ENCODE data around the gene BIRC2. TPM values are rescaled to one million over a fixed set of nuclear protein-coding genes. Genes with fewer than 3 reads are reported as not detected.
A peak's percentile ranks its signal among the peaks of the same experiment; 100 is the strongest.

BIRC2 gene
- total and polyA plus RNA-seq, 2 experiments from 2014 or later = 60.7 to 73.7 TPM

DNA sequence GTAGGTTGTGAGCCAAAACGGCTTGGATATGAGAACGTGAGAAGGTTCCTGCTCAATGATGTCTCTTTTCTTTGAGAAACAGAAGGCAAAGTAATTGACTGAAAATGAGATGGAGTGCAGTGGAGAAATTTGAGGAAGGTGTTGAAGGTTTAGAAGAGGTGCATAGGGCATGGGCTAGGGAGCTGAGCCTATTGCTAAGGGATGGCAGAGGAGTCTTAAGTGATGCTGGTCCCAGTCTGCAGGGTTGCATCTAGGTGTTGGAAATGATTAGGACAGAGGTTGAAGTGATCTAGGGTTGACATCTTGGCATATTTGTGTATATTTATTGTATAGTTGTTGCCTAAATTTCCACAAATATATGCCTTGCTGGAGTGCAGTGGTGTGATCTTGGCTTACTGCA, 27.5 kb upstream of the BIRC2 start:
- peaks cover 23% of the 10 kb centered on the region for H3F3A ChIP-seq (ENCODE audit: insufficient read depth)
- H3K9ac ChIP-seq = no peak overlapping the region
- no peak overlapping the region for H3K4me2 ChIP-seq (ENCODE audit: unreplicated experiment)
- H3K9me2 ChIP-seq (ENCODE audit: insufficient read depth) = peaks cover 5% of the 10 kb centered on the region; the same call in 1 of the 2 replicates
- H3K4me1 ChIP-seq (ENCODE audit: insufficient read depth) = peaks cover 30% of the 10 kb centered on the region
- no peaks in the 10 kb centered on the region for H3K79me2 ChIP-seq (ENCODE audit: insufficient read depth)
- WGBS, 2 experiments (ENCODE audit: low coverage in 1 of 2, low lambda C conversion rate in 2 of 2, missing lambda C conversion rate in 2 of 2) = 98% methylated on average over 2 of the region's 2 CpGs
- no peak for TF ChIP-seq EZH2 (IDR thresholded peaks at IDR 0.05; ENCODE audit: insufficient read depth, poor library complexity, severe bottlenecking)
- TF ChIP-seq EZH2phosphoT487 (IDR thresholded peaks at IDR 0.05; ENCODE audit: insufficient read depth, low read depth) = no peak
- H2AFZ ChIP-seq = no peak overlapping the region
- no peak for DNase-seq
- H3K27ac ChIP-seq = no peak overlapping the region
- no peaks in the 10 kb centered on the region for H3K36me3 ChIP-seq (ENCODE audit: low read depth)
- H4K20me1 ChIP-seq (ENCODE audit: insufficient read depth) = no peaks in the 10 kb centered on the region
- no peaks in the 10 kb centered on the region for H3K9me3 ChIP-seq (ENCODE audit: low read depth)
- in situ Hi-C loops (cut with MboI) = no loop called here
- no peak overlapping the region for H3K4me3 ChIP-seq
- H3K27me3 ChIP-seq (replicated peaks; ENCODE audit: insufficient read depth) = no peaks in the 10 kb centered on the region

GRCh38 chr11:102320188-102320587, 26.8 kb upstream of the BIRC2 start:
- H3K4me3 ChIP-seq = no peak overlapping the region
- peaks cover 24% of the 10 kb centered on the region for H3F3A ChIP-seq (ENCODE audit: insufficient read depth)
- no peak for DNase-seq
- H3K9me3 ChIP-seq (ENCODE audit: low read depth) = no peaks in the 10 kb centered on the region
- H4K20me1 ChIP-seq (ENCODE audit: insufficient read depth) = no peaks in the 10 kb centered on the region
- H2AFZ ChIP-seq = no peak overlapping the region
- no peak overlapping the region for H3K4me2 ChIP-seq (ENCODE audit: unreplicated experiment)
- no peak overlapping the region for H3K9ac ChIP-seq
- TF ChIP-seq EZH2 (IDR thresholded peaks at IDR 0.05; ENCODE audit: insufficient read depth, poor library complexity, severe bottlenecking) = no peak
- TF ChIP-seq EZH2phosphoT487 (IDR thresholded peaks at IDR 0.05; ENCODE audit: insufficient read depth, low read depth) = no peak
- H3K9me2 ChIP-seq (ENCODE audit: insufficient read depth) = peaks cover 5% of the 10 kb centered on the region; the same call in 1 of the 2 replicates
- in situ Hi-C loops (cut with MboI) = no loop called here
- H3K79me2 ChIP-seq (ENCODE audit: insufficient read depth) = no peaks in the 10 kb centered on the region
- no peaks in the 10 kb centered on the region for H3K36me3 ChIP-seq (ENCODE audit: low read depth)
- no peaks in the 10 kb centered on the region for H3K27me3 ChIP-seq (replicated peaks; ENCODE audit: insufficient read depth)
- peaks cover 30% of the 10 kb centered on the region for H3K4me1 ChIP-seq (ENCODE audit: insufficient read depth)
- H3K27ac ChIP-seq = no peak overlapping the region

DNA sequence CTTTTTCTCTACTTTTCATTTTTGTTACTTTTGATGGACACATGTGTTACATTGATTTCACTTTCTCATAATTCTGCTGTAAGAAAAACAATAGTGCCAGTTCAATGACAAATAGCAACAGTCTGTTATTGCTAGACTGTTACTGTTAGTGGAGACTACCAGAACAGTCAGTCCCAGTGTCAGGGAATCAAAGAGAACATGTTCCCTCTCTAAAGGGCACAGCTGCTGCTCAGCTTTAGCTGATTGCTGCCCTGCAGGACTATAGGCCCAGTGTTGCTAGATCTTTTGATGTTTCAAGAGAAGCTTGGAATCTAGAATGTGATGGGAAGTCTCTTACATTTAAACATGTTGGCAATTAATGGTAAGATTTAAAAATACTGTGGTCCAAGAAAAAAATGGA, 26.3 kb upstream of the BIRC2 start:
- Histone ChIP-seq H3K4me1 (ENCODE audit: insufficient read depth) (peaks cover 30% of the 10 kb centered on the region), H3K4me3 (no peak overlapping the region), H3K79me2 (ENCODE audit: insufficient read depth) (no peaks in the 10 kb centered on the region), H3K27me3 (replicated peaks; ENCODE audit: insufficient read depth) (no peaks in the 10 kb centered on the region), H3K9me2 (ENCODE audit: insufficient read depth) (peaks cover 5% of the 10 kb centered on the region; the same call in 1 of the 2 replicates), H3K4me2 (ENCODE audit: unreplicated experiment) (no peak overlapping the region), H3K9ac (no peak overlapping the region), H3K36me3 (ENCODE audit: low read depth) (no peaks in the 10 kb centered on the region), H2AFZ (no peak overlapping the region), H3K9me3 (ENCODE audit: low read depth) (no peaks in the 10 kb centered on the region), H3F3A (ENCODE audit: insufficient read depth) (peaks cover 24% of the 10 kb centered on the region), H3K27ac (no peak overlapping the region), H4K20me1 (ENCODE audit: insufficient read depth) (no peaks in the 10 kb centered on the region)
- in situ Hi-C loops (cut with MboI) = no loop called here
- TF ChIP-seq EZH2phosphoT487 (IDR thresholded peaks at IDR 0.05; ENCODE audit: insufficient read depth, low read depth) (no peak), EZH2 (IDR thresholded peaks at IDR 0.05; ENCODE audit: insufficient read depth, poor library complexity, severe bottlenecking) (no peak)
- DNase-seq = no peak

DNA sequence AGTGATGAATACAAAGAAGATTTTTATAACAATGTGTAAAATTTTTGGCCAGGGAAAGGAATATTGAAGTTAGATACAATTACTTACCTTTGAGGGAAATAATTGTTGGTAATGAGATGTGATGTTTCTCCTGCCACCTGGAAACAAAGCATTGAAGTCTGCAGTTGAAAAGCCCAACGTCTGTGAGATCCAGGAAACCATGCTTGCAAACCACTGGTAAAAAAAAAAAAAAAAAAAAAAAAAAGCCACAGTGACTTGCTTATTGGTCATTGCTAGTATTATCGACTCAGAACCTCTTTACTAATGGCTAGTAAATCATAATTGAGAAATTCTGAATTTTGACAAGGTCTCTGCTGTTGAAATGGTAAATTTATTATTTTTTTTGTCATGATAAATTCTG, 24.5 kb upstream of the BIRC2 start:
- H3K9ac ChIP-seq = no peak overlapping the region
- no peaks in the 10 kb centered on the region for H3K9me3 ChIP-seq (ENCODE audit: low read depth)
- no peak overlapping the region for H3K4me3 ChIP-seq
- in situ Hi-C loops (cut with MboI) = no loop called here
- no peaks in the 10 kb centered on the region for H4K20me1 ChIP-seq (ENCODE audit: insufficient read depth)
- peak overlapping the region; percentile 52 for H3K4me2 ChIP-seq (ENCODE audit: unreplicated experiment)
- TF ChIP-seq EZH2 (IDR thresholded peaks at IDR 0.05; ENCODE audit: insufficient read depth, poor library complexity, severe bottlenecking) (no peak), EZH2phosphoT487 (IDR thresholded peaks at IDR 0.05; ENCODE audit: insufficient read depth, low read depth) (no peak)
- H3K4me1 ChIP-seq (ENCODE audit: insufficient read depth) = peaks cover 22% of the 10 kb centered on the region
- H3K79me2 ChIP-seq (ENCODE audit: insufficient read depth) = no peaks in the 10 kb centered on the region
- no peaks in the 10 kb centered on the region for H3K27me3 ChIP-seq (replicated peaks; ENCODE audit: insufficient read depth)
- 5 to 7% methylated on average over 2 of the region's 2 CpGs for WGBS, 2 experiments (ENCODE audit: low coverage in 1 of 2, low lambda C conversion rate in 2 of 2, missing lambda C conversion rate in 2 of 2)
- no peaks in the 10 kb centered on the region for H3K36me3 ChIP-seq (ENCODE audit: low read depth)
- H2AFZ ChIP-seq = peak overlapping the region; percentile 19; the same call in 1 of the 2 replicates
- H3F3A ChIP-seq (ENCODE audit: insufficient read depth) = peaks cover 17% of the 10 kb centered on the region
- no peak overlapping the region for H3K27ac ChIP-seq
- DNase-seq = peak; percentile 13
- H3K9me2 ChIP-seq (ENCODE audit: insufficient read depth) = peaks cover 5% of the 10 kb centered on the region; the same call in 1 of the 2 replicates
